Measurements from ENCODE around the gene NDUFA7. TPM values are rescaled to one million over a fixed set of nuclear protein-coding genes. Genes with fewer than 3 reads are reported as not detected.

Gene NDUFA7
- total and polyA plus RNA-seq, 2 of the 13 experiments (the other 11 are each of a cell fraction or from before 2014, with no cell fraction given) = 64.5 to 71.5 TPM

DNA sequence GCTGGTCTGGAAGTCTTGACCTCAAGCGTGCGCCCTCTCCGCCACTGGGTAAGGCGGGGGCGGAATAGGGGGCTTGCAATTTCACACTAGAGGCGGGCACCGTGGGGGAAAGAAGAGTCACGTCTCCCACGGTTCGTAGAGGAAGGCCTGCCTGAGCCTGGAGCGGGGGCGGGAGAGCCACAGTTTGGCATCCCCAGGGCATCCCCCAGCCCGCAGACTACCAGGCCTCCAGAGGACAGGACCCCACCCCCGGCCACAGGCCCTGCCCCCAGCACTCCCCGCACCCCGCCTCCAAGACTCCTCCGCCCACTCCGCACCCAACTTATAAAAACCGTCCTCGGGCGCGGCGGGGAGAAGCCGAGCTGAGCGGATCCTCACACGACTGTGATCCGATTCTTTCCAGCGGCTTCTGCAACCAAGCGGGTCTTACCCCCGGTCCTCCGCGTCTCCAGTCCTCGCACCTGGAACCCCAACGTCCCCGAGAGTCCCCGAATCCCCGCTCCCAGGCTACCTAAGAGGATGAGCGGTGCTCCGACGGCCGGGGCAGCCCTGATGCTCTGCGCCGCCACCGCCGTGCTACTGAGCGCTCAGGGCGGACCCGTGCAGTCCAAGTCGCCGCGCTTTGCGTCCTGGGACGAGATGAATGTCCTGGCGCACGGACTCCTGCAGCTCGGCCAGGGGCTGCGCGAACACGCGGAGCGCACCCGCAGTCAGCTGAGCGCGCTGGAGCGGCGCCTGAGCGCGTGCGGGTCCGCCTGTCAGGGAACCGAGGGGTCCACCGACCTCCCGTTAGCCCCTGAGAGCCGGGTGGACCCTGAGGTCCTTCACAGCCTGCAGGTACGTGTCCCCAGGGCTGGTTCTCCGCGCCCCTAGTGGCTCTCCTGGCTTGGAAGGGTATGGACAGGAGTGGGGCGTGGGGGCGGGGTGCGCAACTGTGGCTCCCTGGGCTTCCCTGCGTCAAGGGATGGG lies 42.9 kb upstream of the NDUFA7 start, which contains the start of gene ANGPTL4 (continued):
- TF ChIP-seq, protein P1, sequence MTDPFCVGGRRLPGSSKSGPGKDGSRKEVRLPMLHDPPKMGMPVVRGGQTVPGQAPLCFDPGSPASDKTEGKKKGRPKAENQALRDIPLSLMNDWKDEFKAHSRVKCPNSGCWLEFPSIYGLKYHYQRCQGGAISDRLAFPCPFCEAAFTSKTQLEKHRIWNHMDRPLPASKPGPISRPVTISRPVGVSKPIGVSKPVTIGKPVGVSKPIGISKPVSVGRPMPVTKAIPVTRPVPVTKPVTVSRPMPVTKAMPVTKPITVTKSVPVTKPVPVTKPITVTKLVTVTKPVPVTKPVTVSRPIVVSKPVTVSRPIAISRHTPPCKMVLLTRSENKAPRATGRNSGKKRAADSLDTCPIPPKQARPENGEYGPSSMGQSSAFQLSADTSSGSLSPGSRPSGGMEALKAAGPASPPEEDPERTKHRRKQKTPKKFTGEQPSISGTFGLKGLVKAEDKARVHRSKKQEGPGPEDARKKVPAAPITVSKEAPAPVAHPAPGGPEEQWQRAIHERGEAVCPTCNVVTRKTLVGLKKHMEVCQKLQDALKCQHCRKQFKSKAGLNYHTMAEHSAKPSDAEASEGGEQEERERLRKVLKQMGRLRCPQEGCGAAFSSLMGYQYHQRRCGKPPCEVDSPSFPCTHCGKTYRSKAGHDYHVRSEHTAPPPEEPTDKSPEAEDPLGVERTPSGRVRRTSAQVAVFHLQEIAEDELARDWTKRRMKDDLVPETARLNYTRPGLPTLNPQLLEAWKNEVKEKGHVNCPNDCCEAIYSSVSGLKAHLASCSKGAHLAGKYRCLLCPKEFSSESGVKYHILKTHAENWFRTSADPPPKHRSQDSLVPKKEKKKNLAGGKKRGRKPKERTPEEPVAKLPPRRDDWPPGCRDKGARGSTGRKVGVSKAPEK (CRISPR knock-in tag; IDR thresholded peaks at IDR 0.05; ENCODE audit: borderline replicate concordance) = peak; percentile 96
- TF ChIP-seq POGZ (CRISPR knock-in tag; IDR thresholded peaks at IDR 0.05) (peak; percentile 6), SNAI1 (CRISPR knock-in tag; IDR thresholded peaks at IDR 0.05; ENCODE audit: borderline replicate concordance) (no peak), ZNF883 (CRISPR knock-in tag; IDR thresholded peaks at IDR 0.05; ENCODE audit: not compliant biosample characterization) (no peak), TOPORS (CRISPR knock-in tag; IDR thresholded peaks at IDR 0.05) (no peak), DMAP1 (CRISPR knock-in tag; IDR thresholded peaks at IDR 0.05) (no peak), ZNF792 (CRISPR knock-in tag; IDR thresholded peaks at IDR 0.05) (no peak), PAX8 (CRISPR knock-in tag; IDR thresholded peaks at IDR 0.05; ENCODE audit: borderline replicate concordance) (no peak), GATAD2A (CRISPR knock-in tag; IDR thresholded peaks at IDR 0.05) (peak; percentile 29; the same call in 1 of the 2 replicates), SYNCRIP (IDR thresholded peaks at IDR 0.05; ENCODE audit: insufficient read depth, low read depth, low read length) (no peak), ZSCAN31 (CRISPR knock-in tag; IDR thresholded peaks at IDR 0.05; ENCODE audit: low read depth) (no peak), PHF21A (CRISPR knock-in tag; IDR thresholded peaks at IDR 0.05) (no peak; the same call in 1 of the 2 replicates), ZFP36L2 (CRISPR knock-in tag; IDR thresholded peaks at IDR 0.05) (no peak), MEF2D (CRISPR knock-in tag; IDR thresholded peaks at IDR 0.05) (no peak), HOXD1 (CRISPR knock-in tag; IDR thresholded peaks at IDR 0.05) (peak; percentile 35; the same call in 1 of the 2 replicates), ZNF780A (CRISPR knock-in tag; IDR thresholded peaks at IDR 0.05) (no peak), PCBP2 (optimal IDR thresholded peaks at IDR 0.05; ENCODE audit: low read depth, low read length, poor library complexity, severe bottlenecking) (no peak), ZNF121 (CRISPR knock-in tag; IDR thresholded peaks at IDR 0.05) (no peak), KMT2A (CRISPR knock-in tag; IDR thresholded peaks at IDR 0.05) (no peak), ZNF782 (CRISPR knock-in tag; IDR thresholded peaks at IDR 0.05; ENCODE audit: borderline replicate concordance) (0 out of 2 replicates have a peak, but pooled peaks have one; percentile 65), EP300 (IDR thresholded peaks at IDR 0.05; ENCODE audit: low read depth in 2 of 2, low read length in 2 of 2) (no peak), EP300 (CRISPR knock-in tag; IDR thresholded peaks at IDR 0.05; ENCODE audit: borderline replicate concordance) (no peak)
- TF ChIP-seq, protein P2, sequence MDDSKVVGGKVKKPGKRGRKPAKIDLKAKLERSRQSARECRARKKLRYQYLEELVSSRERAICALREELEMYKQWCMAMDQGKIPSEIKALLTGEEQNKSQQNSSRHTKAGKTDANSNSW (CRISPR knock-in tag; IDR thresholded peaks at IDR 0.05; ENCODE audit: borderline replicate concordance) = no peak
- TF ChIP-seq, protein P3, sequence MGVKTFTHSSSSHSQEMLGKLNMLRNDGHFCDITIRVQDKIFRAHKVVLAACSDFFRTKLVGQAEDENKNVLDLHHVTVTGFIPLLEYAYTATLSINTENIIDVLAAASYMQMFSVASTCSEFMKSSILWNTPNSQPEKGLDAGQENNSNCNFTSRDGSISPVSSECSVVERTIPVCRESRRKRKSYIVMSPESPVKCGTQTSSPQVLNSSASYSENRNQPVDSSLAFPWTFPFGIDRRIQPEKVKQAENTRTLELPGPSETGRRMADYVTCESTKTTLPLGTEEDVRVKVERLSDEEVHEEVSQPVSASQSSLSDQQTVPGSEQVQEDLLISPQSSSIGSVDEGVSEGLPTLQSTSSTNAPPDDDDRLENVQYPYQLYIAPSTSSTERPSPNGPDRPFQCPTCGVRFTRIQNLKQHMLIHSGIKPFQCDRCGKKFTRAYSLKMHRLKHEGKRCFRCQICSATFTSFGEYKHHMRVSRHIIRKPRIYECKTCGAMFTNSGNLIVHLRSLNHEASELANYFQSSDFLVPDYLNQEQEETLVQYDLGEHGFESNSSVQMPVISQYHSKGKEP (CRISPR knock-in tag; IDR thresholded peaks at IDR 0.05) = no peak
- TF ChIP-seq, protein P4, sequence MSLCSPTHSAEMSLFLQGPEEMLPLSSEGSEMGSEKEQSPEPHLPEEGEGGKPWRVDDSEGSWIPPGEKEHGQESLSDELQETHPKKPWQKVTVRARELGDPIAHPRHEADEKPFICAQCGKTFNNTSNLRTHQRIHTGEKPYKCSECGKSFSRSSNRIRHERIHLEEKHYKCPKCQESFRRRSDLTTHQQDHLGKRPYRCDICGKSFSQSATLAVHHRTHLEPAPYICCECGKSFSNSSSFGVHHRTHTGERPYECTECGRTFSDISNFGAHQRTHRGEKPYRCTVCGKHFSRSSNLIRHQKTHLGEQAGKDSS (CRISPR knock-in tag; IDR thresholded peaks at IDR 0.05; ENCODE audit: borderline replicate concordance, low read depth) = peak; percentile 44; the same call in 1 of the 2 replicates

Measured in HepG2 (cell line).